Activated CD8-positive, alpha-beta memory T cell treated with anti-CD3 and anti-CD28 coated beads, Interleukin-2, amount 50 U/mL, for 24 hours (primary cell): Measurements from ENCODE around the gene DNASE1L2.

Experiments
- DNase-seq: peaks from one replicate; pipeline ENCODE4 v3.0.0-alpha.2; 2020; ENCODE audit errors: extremely low read depth

DNASE1L2 gene

DNA sequence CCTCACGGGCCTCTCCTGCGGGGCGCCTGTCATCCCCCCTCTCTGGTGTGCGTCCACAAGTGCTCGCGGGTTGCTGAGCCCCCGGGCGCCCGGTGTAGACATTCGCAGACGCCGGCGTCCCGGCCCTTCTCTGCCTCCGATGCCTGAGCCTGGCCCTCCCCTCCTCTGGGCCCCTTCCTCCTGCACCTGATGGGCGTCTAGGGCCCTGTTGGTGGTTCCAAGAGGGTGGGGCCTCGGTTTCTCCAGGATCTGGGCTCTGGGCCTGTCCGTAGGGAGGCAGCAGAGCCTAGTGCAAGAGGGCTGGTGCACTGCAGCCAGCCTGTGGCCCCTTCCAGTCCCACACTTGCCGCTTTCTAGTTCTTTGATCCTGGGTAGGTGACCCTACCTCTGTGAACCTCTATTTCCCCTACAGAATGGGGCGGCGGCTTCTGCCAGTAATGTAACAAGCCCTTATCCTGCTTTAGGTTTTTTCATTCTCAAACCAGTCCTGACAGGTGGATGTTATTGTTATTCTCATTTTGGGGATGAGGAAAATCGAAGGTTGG lies 12.2 kb upstream of the DNASE1L2 start:
- DNase-seq = no peak

GRCh38 chr16:2226245-2226793 lies 9.9 kb upstream of the DNASE1L2 start:
- no peak for DNase-seq

DNA sequence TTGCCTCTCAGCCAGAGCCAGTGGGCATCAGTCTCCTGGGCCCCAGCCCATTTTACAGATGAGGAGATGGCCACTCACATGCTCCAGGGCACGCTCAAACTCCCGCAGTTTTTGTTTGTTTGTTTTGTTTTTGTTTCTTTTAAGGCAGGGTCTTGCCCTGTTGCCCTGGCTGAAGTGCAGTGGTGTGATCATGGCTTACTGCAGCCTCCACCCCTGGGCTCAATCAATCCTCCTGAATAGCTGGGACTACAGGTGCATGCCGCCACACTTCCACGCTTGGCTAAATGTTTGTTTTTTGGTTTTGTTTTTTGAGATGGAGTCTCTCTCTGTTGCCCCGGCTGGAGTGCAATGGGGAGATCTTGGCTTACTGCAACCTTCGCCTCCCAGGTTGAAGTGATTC lies 9.3 kb upstream of the DNASE1L2 start:
- DNase-seq = no peak

GRCh38 chr16:2228161-2228824 lies 8.0 kb upstream of the DNASE1L2 start:
- no peak for DNase-seq

DNA sequence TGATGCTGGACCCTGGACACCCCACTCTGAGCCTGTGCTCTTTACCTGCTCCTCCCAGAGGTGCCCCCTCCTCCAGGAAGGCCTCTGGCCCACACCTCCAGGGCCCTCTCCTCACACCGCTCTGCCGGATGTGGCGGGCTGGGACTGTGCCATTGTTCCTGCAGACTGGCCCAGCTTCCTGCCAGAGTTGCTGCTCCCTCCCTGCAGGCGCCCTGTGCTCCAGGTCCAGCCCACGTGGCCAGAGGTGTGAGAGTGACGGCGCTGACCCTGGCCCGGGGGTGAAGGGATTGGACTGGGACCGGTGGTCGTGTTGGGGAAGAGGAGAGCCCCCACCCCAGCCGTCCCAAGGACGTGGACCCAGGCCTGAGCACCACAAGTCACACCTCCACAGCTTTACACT lies 7.2 kb upstream of the DNASE1L2 start:
- DNase-seq = no peak

DNA sequence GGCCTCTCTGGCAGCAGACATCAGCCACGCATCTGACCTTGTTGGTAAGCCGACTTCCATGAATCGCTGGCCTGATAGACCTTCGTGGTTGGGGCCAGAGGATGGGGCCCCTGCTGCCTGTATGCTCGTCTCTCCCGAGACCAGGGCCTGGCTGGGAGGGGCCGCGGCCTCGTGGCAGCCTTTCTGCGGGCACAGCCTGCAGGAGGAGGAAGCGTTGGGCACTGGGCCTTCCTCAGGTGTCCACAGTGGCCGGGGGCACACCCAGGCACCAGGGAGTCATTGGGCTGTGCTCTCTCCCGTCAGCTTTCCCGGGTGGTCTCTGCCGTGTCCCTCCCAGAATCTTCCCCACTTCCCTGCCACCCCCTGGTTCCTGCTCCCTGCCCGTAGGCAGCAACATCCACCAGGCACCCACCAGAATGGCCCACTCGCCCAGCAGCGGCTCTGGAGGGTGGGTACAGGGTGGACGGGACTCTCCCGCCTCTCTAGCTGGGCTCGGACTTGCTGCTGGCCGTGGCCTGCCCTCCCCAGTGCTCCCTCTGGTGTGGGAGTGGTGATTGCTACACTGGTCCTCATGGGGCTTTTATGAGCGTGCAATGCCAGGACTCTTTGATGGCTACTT lies 6.5 kb upstream of the DNASE1L2 start:
- DNase-seq = no peak

DNA sequence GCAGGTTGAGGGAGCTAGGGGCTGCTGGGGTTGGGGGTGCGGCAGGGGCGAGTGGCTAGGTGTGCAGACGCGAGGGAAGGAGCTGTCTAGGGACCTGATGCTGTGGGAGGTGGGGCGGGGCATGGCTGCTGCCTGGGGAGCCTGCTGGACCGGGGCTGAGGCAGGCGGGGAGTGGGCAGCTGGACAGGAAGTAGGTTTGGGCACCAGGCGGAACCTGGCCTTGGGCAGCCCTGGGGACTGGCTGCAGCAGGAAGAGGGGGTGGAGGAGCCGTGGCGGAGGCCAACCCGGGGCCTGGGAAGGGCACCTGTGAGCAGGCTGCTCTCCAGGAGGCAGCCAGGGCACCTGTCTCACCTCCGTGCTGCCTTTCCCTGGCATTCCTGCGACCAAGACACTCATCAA lies 5.9 kb upstream of the DNASE1L2 start:
- no peak for DNase-seq

GRCh38 chr16:2231016-2231931 lies 5.0 kb upstream of the DNASE1L2 start:
- DNase-seq = no peak

DNA sequence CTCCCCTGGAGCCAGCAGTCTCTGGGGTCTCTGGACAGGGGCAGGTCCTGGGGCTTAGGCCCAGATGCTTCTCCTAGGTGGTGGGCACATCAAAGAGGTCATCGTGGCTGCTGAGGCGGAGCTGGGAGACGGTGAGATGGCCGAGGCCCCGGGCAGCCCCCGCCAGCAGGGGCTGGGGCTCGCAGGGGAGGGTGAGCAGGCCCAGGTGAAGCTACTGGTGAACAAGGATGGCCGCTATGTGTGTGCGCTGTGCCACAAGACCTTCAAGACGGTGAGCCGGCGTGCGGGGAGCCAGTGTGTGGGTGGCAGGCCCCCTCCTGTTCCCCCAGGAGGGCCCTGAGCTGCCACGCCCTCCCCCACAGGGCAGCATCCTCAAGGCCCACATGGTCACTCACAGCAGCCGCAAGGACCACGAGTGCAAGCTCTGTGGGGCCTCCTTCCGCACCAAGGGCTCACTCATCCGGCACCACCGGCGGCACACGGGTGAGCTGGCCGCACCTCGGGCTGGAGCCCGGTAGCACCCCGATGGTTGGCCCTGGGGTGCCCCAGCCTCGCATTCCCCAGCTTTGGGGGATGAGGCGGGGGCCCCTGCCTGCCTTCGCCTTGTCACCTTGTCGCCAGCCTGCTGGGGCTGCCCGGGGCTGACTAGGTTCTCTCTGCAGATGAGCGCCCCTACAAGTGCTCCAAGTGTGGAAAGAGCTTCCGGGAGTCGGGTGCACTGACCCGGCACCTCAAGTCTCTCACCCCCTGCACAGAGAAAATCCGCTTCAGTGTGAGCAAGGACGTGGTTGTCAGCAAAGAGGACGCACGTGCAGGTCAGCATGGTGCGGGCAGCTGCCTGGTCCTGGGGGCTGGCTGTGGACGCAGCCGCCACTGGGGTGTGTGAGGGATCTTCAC lies 3.9 kb upstream of the DNASE1L2 start:
- no peak for DNase-seq

GRCh38 chr16:2233046-2233775 lies 3.0 kb upstream of the DNASE1L2 start:
- no peak for DNase-seq

DNA sequence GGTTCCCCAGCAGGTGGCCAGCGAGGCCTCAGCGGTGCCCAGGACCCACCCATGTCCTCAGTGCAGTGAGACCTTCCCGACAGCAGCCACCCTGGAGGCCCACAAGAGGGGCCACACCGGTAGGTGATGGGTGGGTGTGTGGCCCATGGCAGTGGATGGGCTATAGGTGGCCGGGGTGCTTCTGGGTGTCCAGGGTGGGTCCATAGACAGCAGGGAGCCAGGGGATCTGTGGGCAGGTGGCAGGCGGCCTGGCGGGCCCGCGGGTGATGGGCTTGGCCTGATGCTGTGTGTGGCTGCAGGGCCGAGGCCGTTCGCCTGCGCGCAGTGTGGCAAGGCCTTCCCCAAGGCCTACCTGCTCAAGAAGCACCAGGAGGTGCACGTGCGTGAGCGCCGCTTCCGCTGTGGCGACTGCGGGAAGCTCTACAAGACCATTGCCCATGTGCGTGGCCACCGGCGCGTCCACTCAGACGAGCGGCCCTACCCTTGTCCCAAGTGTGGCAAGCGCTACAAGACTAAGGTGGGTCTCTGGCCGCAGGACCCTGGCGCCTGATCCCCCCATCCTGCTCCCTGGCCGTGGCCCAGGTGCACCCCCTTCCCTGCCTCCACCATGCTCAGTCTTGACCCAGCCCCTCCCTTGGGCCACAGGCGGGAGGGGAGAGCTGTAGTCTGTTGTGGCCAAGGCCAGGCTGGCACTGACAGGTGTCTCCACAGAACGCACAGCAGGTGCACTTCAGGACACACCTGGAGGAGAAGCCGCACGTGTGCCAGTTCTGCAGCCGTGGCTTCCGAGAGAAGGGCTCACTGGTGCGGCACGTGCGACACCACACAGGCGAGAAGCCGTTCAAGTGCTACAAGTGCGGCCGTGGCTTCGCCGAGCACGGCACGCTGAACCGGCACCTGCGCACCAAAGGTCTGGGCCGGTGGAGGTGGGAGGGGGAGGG lies 2.1 kb upstream of the DNASE1L2 start:
- DNase-seq = no peak

DNA sequence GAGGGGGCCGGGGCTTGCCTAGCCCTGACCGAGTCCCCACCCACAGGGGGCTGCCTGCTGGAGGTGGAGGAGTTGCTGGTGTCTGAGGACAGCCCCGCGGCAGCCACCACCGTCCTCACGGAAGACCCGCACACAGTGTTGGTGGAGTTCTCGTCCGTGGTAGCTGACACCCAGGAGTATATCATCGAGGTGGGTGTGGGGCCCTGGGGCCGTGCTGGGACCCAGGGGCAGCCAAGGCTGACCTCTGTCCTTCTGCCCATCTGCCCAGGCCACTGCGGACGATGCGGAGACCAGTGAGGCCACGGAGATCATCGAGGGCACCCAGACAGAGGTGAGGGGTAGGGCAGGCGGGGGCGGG lies 1.5 kb upstream of the DNASE1L2 start:
- no peak for DNase-seq

DNA sequence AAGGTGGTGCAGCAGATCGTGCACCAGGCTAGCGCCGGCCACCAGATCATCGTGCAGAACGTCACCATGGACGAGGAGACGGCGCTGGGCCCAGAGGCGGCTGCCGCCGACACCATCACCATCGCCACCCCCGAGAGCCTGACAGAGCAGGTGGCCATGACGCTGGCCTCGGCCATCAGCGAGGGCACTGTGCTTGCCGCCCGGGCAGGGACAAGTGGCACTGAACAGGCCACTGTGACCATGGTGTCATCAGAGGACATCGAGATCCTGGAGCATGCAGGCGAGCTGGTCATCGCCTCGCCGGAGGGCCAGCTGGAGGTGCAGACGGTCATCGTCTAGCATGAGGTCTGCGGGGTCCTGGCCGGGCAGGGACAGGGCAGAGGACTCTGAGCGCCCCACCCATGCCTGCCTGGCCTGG lies 1.0 kb upstream of the DNASE1L2 start:
- no peak for DNase-seq

GRCh38 chr16:2235695-2236336 lies 428 bp upstream of the DNASE1L2 start:
- no peak for DNase-seq

- no peak for DNase-seq
Measured at GRCh38 chr16:2237102-2237482, 848 bp downstream of the DNASE1L2 start.

DNA sequence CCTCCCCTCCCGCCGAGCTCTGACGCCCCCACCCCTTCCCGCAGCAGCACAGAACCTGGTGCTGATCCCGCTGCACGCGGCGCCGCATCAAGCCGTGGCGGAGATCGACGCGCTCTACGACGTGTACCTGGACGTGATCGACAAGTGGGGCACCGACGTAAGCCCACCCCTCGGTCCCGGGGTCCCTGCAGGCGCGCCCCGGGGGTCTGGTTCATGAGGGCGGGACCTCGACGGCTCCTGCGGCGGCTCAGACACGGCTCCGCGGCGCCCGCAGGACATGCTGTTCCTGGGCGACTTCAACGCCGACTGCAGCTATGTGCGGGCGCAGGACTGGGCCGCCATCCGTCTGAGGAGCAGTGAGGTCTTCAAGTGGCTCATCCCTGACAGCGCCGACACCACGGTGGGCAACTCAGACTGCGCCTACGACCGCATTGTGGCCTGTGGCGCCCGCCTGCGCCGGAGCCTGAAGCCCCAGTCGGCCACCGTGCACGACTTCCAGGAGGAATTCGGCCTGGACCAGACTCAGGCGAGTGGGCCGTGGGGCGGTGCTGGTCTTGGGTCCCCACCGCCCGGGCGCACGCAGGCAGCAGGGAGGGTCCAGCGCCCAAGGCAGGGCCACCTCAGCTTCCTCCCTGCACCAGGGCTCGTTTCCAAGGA lies 1.4 kb downstream of the DNASE1L2 start:
- no peak for DNase-seq

- DNase-seq = no peak
Measured at GRCh38 chr16:2238150-2238837, 2.0 kb downstream of the DNASE1L2 start.
